ENCODE measurements around the gene CRIM1.

- TF ChIP-seq ELK1 (IDR thresholded peaks at IDR 0.05; ENCODE audit: low read depth, low read length) (no peak), HOXA7 (CRISPR knock-in tag; IDR thresholded peaks at IDR 0.05) (no peak), JUNB (IDR thresholded peaks at IDR 0.05) (no peak), REST (IDR thresholded peaks at IDR 0.05) (no peak), CTCF (IDR thresholded peaks at IDR 0.05) (no peak), SREBF2 (IDR thresholded peaks at IDR 0.05) (no peak), CHD2 (IDR thresholded peaks at IDR 0.05; ENCODE audit: low read length, partially characterized antibody) (no peak), HDAC2 (IDR thresholded peaks at IDR 0.05) (no peak)
Observed at GRCh38 chr2:36538335-36538734, 182.8 kb downstream of the CRIM1 start.
